GM21576 (cell line): ENCODE data around the gene NHLRC4.

Experiments used
- ATAC-seq: cut with Tn5 transposase; IDR thresholded peaks from one replicate; pipeline ENCODE4 v1.9.1; 2021; ENCODE audit warnings: mild to moderate bottlenecking, moderate library complexity; ENCODE audit not compliant: unreplicated experiment

The NHLRC4 gene

DNA sequence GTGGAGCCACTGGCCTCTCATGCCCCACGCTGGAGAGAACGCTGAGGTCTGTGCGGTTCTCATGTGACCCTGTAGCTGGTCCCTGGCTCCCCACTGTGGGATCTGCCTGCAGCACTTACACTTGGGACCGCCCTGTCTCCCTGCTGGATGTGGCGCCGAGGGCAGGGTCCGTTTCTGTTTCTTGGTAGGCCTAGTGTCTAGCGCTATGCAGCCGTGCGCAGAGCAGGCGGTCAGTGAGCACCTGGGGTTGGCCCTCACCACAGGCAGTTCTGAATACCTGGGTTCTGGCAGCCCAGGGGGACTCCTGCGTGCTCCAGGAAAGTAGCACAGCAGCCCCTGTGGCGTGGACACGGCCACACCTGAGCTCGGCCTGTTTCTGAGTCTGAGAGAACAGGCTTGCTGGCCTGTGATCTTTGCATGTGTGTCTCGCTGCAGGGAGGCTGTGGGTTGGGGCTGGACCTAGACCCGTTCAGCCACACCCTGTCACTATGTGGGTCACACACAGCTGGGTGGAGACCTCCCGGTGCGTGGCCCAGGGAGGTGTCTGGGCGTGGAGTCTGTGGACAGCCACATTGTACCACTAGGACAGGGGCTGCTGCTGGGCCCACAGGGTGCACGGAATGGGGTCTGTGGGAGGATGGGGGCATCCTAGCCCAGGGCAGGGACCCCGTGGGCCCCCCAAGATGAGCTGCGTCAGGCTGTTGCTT is 36.5 kb upstream of the NHLRC4 start:
- no peak for ATAC-seq

DNA sequence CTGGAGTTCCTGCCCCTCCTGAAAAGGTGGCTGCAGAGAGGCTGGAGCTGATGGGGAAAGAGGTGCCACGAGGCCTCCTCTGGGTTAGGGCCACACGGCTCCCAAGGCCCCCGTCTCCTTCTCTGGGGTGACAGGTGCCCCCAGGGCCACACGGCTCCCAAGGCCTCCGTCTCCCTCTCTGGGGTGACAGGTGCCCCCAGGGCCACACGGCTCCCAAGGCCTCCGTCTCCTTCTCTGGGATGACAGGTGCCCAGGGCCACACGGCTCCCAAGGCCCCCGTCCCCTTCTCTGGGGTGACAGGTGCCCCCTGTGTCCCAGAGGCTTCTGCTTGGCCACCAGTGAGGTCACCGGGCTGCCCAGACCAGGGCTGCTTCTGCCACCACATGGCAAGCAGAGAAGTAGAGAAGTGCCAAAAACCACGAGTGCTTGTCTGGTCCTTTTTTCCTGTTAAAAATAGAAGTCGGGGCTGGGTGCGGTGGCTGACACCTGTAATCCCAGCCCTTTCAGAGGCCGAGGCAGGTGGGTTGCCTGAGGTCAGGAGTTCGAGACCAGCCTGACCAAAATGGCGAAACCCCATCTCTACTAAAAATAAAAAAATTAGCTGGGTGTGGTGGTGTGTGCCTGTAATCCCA is 35.2 kb upstream of the NHLRC4 start:
- no peak for ATAC-seq

DNA sequence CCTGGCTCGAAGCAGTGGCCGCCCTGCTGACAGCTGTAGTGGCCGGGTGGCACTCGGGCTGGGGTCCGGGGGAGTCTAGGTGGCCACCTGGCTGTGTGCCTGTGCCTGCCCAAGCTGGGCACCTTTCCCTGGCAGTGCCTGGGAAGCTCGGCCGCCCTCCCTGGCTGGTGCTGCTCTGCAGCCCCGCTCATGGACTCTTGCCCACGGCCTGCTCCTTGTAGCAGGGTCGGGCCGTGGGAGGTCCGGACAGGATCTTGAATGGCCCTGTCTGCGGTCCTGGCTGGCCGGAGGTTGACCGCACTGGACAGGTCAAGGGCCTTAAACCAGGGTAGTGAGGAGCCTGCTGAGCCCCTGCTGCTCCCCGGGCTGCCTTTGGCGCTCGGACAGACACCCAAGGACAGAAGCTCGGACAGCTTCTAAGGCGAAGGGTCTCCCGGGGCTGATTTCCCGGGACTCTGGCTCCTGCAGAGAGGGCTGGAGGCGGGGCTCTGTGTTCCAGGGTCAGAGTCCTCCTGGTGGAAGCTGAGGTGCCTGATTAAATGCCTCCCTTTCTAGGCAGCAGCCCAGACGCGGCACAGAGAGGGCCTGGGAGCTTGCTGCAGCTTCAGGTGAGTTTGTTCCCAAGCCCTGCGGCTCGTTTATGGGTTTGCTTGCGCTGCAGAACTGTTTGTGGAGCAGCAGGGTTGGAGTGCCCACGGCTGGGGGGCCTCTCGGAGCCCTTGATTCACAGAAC is 33.2 kb upstream of the NHLRC4 start:
- ATAC-seq, result no peak

DNA sequence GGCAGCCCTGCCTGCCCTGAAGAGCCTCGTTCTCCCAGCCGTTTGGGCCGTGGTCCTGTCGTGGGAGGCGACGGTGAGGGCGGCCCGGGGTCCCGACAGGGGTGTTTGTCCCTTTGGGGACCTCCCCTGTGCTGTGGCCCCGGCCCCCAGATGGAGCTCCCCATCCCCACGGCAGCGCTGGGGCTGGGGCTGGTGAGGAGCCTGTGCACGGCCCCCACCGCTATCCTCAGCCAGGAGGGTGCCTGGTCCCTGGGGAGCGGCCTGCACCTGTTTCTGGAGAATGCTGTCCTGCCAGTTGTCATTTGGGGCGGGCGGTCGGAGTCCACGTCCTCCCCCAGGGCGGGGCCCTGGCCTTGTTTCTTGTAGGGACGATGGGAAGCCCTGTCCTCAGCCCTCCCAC is 32.7 kb upstream of the NHLRC4 start:
- no peak for ATAC-seq

DNA sequence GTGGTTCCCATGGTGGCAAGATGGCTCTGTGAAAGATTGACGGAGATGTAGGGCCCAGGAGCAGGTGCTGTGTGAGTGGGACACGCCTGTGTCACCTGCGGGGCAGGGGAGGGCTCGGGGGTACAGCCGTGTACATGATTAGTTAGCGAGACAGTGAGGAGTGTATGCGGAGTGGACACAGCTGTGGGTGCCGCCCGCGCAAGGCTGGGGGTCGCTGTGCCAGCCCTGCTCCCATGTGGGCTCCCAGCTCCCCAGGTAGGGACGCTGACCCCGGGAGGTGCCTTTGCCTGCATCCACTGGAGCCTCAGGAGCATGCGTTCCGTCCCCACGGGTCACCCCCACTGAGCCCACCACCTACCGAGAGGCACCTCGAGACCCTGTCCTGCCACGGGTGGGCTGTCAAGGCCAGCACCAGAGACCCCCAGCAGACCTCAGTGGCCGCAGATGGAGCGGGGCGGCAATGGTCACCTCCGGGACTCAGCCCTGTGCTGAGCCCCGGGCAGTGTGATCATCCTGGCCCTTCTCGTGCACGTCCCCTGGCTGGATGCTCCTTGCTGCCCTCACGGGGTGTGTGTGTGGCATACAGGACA is 31.9 kb upstream of the NHLRC4 start:
- no peak for ATAC-seq

DNA sequence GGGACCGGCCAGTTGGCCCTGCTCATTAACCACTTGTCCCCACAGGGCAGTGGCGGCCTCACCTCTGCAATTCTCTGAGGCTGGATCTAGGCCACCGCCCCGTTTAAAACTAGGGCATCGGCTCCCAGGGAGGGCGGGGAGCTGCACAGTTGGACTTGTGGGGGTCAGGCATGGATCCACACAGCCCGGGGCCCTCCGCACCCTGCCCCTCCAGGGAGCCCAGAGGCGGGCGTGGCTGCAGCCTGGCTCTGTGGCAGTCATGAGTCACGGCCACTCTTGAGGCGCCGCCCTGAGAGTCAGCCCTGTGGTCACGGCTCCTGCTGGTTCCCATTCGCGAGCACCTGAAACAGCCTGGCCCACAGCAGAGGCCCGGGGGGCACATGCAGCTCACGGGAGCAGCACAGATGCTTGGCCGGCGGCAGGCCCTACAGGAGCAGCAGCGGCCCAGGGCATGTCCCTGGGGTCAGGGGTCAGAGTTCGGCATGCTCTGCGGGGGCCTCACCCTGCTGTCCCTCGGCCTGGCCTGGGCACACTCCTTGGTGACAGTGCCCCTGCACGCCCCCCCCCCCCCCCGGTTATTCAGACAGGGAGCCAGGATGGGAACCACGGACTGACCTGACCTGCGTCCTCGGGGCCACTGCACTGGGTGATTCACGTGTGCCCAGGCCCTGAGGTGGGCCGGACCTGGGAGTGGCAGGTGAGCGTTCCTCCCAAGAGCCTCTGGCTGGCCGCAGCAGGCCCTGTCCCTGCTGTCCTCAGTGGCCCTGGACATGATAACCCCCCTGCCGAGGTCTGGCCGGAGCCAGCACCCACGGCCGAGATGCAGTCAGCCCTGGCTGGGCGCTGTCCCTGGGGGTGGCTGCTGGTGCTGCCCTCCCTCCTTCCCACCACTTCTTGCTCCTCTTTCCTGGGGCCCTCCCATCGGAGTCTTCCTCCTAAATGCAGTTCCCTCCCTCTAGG is 31.1 kb upstream of the NHLRC4 start:
- no peak for ATAC-seq

DNA sequence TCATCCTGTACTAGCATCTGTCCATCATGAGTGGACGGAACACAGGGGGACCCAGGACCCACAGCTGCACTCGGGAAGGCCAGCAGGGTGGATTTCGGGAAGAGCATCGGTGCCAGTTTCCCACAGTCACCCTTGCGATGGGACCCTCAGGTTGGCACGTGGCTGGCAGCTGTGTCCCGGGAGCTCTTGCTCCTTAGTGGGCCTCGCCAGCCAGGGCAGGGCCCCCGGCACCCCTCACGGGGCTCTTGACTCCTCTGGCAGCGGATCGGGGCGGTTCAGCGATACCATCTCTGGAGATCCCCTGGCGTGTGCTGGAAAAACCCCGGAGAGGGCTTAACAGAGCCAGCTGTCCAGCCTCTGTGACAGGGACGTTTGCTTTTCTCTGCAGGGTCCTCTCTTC is 30.1 kb upstream of the NHLRC4 start:
- ATAC-seq, result no peak

DNA sequence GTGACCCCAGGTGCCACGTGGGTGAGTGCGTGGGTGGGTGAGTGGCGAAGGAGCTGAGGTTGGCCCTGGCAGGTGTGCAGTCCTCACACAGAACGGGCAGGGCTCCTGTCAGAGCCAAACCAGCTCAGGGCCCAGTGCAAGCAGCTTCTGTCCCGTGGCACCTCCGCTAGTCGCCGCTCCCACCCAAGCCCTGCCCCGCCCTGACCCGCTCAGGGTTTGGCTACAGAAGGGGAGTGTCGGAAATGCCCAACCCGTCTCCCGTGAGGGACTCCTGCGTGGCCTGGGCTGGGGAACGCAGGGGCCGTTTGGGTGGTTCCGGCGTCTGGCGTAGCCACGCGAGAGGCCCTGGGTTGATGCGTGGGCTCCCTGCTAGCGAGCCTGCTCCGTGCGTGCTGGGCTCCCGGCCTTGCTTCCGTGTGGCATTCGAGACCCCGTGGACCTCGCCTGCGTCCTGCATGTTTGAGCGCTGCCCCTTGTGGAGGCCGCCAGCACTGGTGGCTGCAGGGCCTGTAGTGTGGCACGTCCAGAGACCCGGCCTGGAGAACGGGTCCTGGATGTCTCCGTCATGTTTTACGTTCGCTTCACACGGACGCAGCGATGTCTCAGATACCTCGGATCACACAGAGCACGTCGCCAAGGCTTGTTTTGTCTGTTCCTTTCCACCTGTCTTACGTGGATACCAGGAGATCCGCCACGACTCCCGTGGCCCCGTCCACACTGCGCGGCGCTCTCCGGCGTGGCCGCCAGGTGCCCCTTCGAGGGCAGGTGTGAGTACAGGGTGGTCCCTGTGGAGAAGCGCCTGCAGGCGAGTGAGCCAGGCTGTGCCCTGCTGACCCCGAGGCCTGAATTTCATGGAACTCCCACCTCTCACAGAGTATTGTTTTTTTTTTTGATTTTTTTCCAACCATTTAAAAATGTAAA is 29.1 kb upstream of the NHLRC4 start:
- no peak for ATAC-seq

DNA sequence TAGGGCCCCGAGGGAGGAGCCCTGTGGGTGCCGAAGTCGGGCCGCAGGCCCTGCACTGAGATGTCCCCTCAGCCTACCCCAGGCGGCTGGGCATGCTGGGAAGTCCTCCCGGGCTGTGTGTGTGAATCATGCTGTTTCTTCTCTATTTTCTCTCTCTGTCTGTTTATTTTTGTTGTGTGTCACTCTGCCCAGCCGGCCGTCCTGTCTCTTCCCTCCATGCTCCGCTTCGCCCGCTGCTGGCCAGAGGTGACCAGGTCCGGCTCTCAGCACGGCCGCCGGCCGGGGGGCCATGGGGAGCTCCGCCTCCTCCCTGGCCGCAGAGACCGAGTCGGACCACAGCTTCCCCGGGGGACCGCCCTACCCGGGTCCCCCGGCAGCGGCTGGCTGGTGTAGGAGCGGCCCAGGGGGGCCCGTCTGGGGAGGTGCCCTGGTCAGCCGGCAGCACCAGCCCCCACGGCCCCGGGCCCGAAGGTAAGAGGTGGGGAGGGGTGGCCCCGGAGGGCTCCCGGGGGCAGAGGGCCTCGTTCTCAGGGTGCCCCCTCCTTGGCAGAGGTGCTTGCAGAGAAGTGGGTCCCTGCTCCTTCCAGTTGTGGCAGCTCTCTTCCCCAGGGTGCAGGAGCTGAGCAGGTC is 26.8 kb upstream of the NHLRC4 start:
- ATAC-seq, result no peak

DNA sequence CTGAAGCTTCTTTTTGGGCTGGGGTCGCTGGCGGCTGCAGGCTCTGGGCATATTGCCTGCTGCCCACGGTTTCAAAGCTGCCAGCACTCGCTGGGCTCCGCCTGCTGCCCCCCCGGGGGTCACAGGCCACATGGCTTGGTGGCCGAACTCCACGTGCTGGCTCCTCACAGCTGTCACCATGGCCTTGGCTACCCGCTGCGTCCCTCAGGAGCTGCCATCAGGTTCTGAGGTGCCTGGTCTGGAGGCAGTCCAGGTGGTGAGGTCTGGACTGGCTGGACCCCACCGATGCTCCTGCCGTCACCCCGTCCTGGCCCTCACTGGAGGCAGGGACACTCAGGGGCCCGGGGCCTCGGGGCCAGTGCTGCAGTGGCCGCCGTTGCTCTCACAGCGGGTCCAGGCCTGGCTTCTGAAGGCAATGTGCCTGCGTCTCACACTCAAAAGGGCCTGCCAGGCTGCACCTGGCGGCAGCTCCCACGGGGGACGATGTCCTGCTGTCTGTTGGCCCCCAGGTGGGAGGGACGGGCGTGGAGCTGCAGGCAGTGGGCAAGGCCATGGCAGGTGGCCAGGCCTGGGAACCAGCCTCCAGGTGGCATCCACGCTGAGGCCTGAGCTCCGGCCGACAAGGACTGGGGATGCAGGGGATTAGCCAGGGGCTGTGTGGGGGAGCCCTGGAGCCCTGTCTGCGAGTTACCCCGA is 26.0 kb upstream of the NHLRC4 start:
- ATAC-seq, result no peak

DNA sequence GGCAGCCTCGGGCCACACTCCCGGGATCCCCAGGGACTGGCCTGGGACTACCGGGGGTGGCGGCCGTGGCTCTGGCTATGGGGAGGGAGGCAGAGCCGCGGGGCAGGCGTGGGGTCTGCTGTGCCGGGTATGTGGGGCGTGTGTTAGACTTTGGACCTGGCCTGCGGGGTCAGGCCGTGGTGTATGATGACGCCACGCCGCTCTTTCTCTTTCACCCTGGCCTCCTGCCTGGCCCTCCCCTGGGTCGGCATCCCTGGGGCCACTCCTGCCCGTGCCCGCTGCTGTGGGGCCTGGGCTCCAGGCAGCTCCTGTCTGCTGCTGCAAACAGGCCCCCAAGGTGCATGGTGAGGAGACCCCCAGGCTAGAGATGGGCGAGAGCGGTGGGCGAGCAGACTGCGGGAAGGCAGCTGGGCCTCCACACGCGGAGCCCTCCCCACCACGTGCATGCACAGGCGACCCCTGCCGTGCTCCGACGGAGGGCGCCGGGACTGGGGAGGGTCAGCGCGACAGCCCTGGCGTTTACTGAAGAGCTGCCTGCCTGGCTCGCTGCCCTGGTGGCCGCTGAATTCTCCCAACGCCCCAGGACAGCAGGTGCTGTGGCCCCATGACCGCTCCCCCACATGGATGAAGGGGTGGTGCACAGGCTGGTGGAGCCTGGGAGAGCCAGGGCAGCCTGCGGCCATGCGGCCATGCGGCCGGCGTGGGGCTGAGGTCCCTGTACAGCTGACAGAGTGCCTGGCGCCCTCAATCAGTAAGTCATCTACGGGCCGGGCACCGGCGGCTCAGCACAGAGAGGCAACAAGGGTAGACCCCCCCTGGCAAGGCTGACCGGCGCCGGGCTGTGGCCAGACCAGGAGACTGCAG is 23.3 kb upstream of the NHLRC4 start:
- ATAC-seq, result no peak

DNA sequence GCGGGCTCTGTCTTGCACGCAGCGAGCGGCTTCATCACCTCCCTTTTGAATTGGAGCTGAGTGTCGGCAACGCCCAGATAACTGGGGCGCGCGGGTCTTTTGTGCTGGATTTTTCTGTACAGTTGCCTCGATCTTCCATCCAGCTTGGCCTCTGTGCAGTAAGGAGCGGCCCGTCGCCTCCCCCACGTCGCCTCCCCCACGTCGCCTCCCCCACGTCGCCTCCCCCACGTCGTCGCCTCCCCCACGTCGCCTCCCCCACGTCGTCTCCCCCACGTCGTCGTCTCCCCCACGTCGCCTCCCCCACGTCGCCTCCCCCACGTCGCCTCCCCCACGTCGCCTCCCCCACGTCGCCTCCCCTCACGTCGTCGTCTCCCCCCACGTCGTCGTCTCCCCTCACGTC is 22.3 kb upstream of the NHLRC4 start:
- no peak for ATAC-seq

DNA sequence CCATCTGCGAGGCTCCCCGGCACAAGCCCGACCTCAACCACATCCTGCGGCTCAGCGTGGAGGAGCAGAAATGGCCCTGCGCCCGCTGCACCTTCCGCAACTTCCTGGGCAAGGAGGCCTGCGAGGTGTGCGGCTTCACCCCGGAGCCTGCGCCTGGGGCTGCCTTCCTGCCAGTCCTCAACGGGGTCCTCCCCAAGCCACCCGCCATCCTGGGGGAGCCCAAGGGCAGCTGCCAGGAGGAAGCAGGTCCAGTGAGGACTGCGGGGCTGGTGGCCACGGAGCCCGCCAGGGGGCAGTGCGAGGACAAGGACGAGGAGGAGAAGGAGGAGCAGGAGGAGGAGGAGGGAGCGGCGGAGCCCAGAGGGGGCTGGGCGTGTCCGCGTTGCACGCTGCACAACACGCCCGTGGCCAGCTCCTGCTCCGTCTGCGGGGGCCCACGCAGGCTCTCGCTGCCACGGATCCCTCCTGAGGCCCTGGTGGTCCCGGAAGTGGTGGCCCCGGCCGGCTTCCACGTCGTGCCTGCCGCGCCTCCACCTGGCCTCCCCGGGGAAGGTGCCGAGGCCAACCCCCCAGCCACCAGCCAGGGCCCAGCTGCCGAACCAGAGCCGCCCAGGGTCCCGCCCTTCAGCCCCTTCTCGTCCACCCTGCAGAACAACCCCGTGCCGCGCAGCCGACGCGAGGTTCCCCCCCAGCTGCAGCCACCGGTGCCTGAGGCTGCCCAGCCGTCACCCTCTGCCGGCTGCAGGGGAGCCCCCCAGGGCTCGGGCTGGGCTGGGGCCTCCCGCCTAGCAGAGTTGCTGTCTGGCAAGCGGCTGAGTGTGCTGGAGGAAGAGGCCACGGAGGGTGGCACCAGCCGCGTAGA is 19.7 kb upstream of the NHLRC4 start:
- no peak for ATAC-seq

DNA sequence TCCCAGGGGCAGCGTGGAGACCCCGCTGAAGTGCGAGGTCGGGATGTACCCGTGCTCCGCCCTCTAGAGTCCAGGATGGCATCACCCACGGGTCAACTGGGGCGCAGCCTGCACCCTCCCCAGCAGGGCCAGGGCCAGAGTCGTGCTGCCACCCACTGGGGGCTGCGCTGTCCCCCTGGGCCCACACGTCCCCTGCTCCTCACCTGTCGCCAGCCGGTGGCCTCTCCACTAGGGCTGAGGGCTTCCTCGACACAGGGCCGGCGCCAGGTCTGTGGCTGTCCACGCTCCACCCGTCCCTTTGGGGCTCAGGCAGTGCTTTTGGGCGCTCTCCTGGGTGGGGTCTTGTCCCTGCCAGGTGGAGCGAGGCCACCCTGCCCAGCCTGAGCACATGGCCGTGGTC is 18.2 kb upstream of the NHLRC4 start:
- no peak for ATAC-seq

DNA sequence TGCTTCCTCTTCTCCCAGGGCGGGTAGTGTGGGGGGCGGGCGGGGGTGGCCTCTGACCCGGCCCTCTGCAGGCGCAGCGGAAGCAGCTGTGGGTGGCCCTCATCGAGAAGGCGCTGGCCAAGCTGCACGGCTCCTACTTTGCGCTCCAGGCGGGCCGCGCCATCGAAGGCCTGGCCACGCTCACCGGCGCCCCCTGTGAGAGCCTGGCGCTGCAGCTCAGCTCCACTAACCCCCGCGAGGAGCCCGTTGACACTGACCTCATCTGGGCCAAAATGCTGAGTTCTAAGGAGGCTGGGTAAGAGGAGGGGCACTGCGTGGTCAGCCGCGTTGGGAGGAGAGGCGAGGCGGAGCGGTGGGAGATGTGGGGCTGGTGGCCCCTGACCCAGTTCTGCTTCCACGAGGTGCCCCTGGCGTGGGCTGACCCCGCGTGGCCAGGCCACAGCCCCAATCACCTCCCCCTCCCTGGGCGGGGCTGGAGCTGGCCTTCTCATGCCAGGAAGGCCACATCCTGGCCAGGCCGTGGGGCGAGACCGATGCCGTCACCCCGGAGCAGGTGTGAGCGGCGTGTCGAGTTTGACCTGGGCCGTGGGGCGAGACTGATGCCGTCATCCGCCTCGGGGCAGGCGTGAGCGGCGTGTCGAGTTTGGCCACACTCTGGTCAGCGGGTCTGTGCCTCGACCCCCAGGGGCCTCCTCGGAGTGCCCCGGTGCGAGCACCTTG is 17.1 kb upstream of the NHLRC4 start:
- ATAC-seq, result no peak

DNA sequence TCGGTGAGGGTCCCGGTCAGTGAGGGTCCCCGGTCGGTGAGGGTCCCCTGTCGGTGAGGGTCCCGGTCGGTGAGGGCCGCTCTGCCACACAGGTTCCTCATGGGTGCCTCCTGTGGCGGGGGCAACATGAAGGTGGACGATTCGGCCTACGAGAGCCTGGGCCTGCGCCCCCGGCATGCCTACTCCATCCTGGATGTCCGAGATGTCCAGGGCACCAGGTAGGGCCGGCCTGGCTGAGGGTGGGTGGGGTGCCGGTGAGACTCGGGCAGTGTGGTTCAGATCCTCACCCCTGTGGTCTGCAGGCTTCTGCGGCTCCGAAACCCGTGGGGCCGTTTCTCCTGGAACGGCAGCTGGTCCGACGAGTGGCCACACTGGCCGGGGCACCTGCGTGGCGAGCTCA is 15.6 kb upstream of the NHLRC4 start:
- no peak for ATAC-seq
